ENCODE results near the gene AGAP1.

The AGAP1 gene

GRCh38 chr2:235900631-235901030, 406.8 kb downstream of the AGAP1 start:
- no peak for DNase-seq

- no peak for DNase-seq
Measured at GRCh38 chr2:235901243-235901642, 407.4 kb downstream of the AGAP1 start.

- no peak for DNase-seq
Measured at GRCh38 chr2:235903782-235904584, 410.1 kb downstream of the AGAP1 start.

- no peak for DNase-seq
Measured at GRCh38 chr2:235904585-235904931, 410.7 kb downstream of the AGAP1 start.

- DNase-seq, result no peak
Measured at GRCh38 chr2:235908826-235909225, 415.0 kb downstream of the AGAP1 start.

GRCh38 chr2:235909358-235909757, 415.5 kb downstream of the AGAP1 start:
- DNase-seq, result no peak

- no peak for DNase-seq
Measured at GRCh38 chr2:235910067-235910466, 416.2 kb downstream of the AGAP1 start.

GRCh38 chr2:235911125-235911524, 417.3 kb downstream of the AGAP1 start:
- no peak for DNase-seq

GRCh38 chr2:235911633-235912233, 417.9 kb downstream of the AGAP1 start:
- DNase-seq, result no peak

GRCh38 chr2:235914756-235915155, 420.9 kb downstream of the AGAP1 start:
- DNase-seq, result no peak

GRCh38 chr2:235917506-235917905, 423.7 kb downstream of the AGAP1 start:
- no peak for DNase-seq

- no peak for DNase-seq
Measured at GRCh38 chr2:235918876-235919275, 425.0 kb downstream of the AGAP1 start.

GRCh38 chr2:235920216-235920865, 426.5 kb downstream of the AGAP1 start:
- DNase-seq, result no peak

GRCh38 chr2:235921508-235922191, 427.8 kb downstream of the AGAP1 start:
- no peak for DNase-seq

- DNase-seq, result no peak
Measured at GRCh38 chr2:235922839-235923238, 429.0 kb downstream of the AGAP1 start.

GRCh38 chr2:235923859-235924674, 430.2 kb downstream of the AGAP1 start:
- DNase-seq, result no peak

GRCh38 chr2:235924675-235925063, 430.8 kb downstream of the AGAP1 start:
- DNase-seq, result no peak

GRCh38 chr2:235925250-235925919, 431.5 kb downstream of the AGAP1 start:
- DNase-seq, result no peak

GRCh38 chr2:235926229-235926628, 432.4 kb downstream of the AGAP1 start:
- no peak for DNase-seq

- no peak for DNase-seq
Measured at GRCh38 chr2:235928751-235929370, 435.0 kb downstream of the AGAP1 start.

- DNase-seq, result no peak
Measured at GRCh38 chr2:235930701-235931100, 436.9 kb downstream of the AGAP1 start.

GRCh38 chr2:235931676-235932075, 437.8 kb downstream of the AGAP1 start:
- DNase-seq, result no peak
